SU-DHL-6 (cell line): ENCODE results near the gene MAPK8IP1.

Experiments
- CTCF ChIP-seq: fragments of 200-600 bp; sonication (generic); IDR thresholded peaks from one replicate; pipeline ENCODE4 v1.5.1; 2017; ENCODE audit warnings: antibody characterized with exemption, mild to moderate bottlenecking, low read length, moderate library complexity; ENCODE audit not compliant: insufficient read depth, poor library complexity, severe bottlenecking
- EZH2phosphoT487 ChIP-seq: fragments of 200-600 bp; sonication (generic), shearing (Covaris generic); conservative IDR thresholded peaks from 2 replicates; pipeline ENCODE4 v1.6.1; 2018; ENCODE audit warnings: mild to moderate bottlenecking, antibody characterized with exemption, low read length, moderate library complexity, mixed read lengths

GRCh38 chr11:45864041-45864440 lies 21.4 kb upstream of the MAPK8IP1 start:
- no peak for TF ChIP-seq CTCF
- no peak for TF ChIP-seq EZH2phosphoT487
